H1 (cell line): ENCODE data around the gene SFMBT2. TPM values are rescaled to one million over a fixed set of nuclear protein-coding genes. Genes with fewer than 3 reads are reported as not detected.

Experiments used
- CTCF ChIA-PET: fragments of 300-600 bp; sonication (Branson Sonifier 250); formaldehyde crosslinking; loops from one replicate; lab custom pipeline; 2021; ENCODE audit not compliant: partially characterized antibody; lab: Charles Lee
- POLR2A ChIA-PET: fragments of 300-600 bp; sonication (Branson Sonifier 250); formaldehyde crosslinking; loops from one replicate; lab custom pipeline; 2021; ENCODE audit warnings: inconsistent platforms; ENCODE audit not compliant: partially characterized antibody; lab: Charles Lee
- DNase-seq, 2 experiments: peaks; one replicate each; pipeline versions ENCODE4 v3.0.0 to v3.0.0-alpha.2; 2010 to 2022; ENCODE audit warnings: low spot score in 2 of 2, low read depth in 1 of 2, mixed read lengths in 1 of 2
- FAIRE-seq: peaks from 2 replicates; lab custom pipeline; 2011; peaks lifted over from hg19 to GRCh38; lab: Jason Lieb, UNC
- H2AFZ ChIP-seq: 2 replicates; pipeline ENCODE4 v1.8.1; 2012; ENCODE audit warnings: low read length, inconsistent platforms
- H2AK5ac ChIP-seq: 2 replicates; pipeline ENCODE4 v1.6.1; 2013; ENCODE audit warnings: low read depth, low read length
- H2BK120ac ChIP-seq: replicated peaks from 2 replicates; pipeline ENCODE3; 2013; ENCODE audit warnings: low read depth, low read length, inconsistent platforms
- H2BK12ac ChIP-seq: 2 replicates; pipeline ENCODE4 v1.6.1; 2013; ENCODE audit warnings: low read depth, low read length
- H2BK15ac ChIP-seq: 2 replicates; pipeline ENCODE4 v1.6.1; 2013; ENCODE audit warnings: low read length
- H2BK20ac ChIP-seq: 2 replicates; pipeline ENCODE4 v1.6.1; 2013; ENCODE audit warnings: low read length
- H2BK5ac ChIP-seq: 2 replicates; pipeline ENCODE4 v1.6.1; 2013; ENCODE audit warnings: low read depth, low read length
- H3K14ac ChIP-seq: 2 replicates; pipeline ENCODE4 v1.6.1; 2013; ENCODE audit warnings: inconsistent platforms; ENCODE audit not compliant: insufficient read length
- H3K18ac ChIP-seq: 2 replicates; pipeline ENCODE4 v1.6.1; 2013; ENCODE audit warnings: low read length; ENCODE audit errors: extremely low read depth
- H3K23ac ChIP-seq: 2 replicates; pipeline ENCODE4 v1.6.1; 2013; ENCODE audit warnings: inconsistent platforms; ENCODE audit not compliant: insufficient read length
- H3K23me2 ChIP-seq: 2 replicates; pipeline ENCODE4 v1.6.1; 2013; ENCODE audit warnings: low read depth, low read length
- H3K27ac ChIP-seq: 2 replicates; pipeline ENCODE4 v1.6.1; 2011; ENCODE audit warnings: low read depth, low read length, inconsistent platforms
- H3K27me3 ChIP-seq, 4 experiments: replicated peaks in 1 of 4; 1 replicate in 1 of 4; 2 replicates in 3 of 4; pipeline versions ENCODE4 v1.6.1 to v1.8.1; 2011 to 2013; ENCODE audit warnings: low read length in 3 of 4, mild to moderate bottlenecking in 3 of 4, inconsistent platforms in 2 of 4, mixed read lengths in 2 of 4, moderate library complexity in 1 of 4; ENCODE audit not compliant: control insufficient read depth in 3 of 4, insufficient read depth in 3 of 4; ENCODE audit errors: extremely low read depth in 1 of 4
- H3K36me3 ChIP-seq, 4 experiments: 2 replicates each; pipeline versions ENCODE4 v1.6.1 to v1.8.1; 2011 to 2013; ENCODE audit warnings: mild to moderate bottlenecking in 4 of 4, low read length in 3 of 4, moderate library complexity in 2 of 4, control low read depth in 1 of 4, inconsistent platforms in 1 of 4; ENCODE audit not compliant: insufficient read depth in 4 of 4, control insufficient read depth in 2 of 4
- H3K4ac ChIP-seq: replicated peaks from 2 replicates; pipeline ENCODE3; 2013; ENCODE audit warnings: low read length, low read depth, mixed read lengths, inconsistent platforms; ENCODE audit not compliant: insufficient read length
- H3K4me1 ChIP-seq, 4 experiments: replicated peaks in 1 of 4; 1 replicate in 1 of 4; 2 replicates in 3 of 4; pipeline versions ENCODE4 v1.6.1 to v1.8.1; 2011 to 2013; ENCODE audit warnings: low read length in 3 of 4, inconsistent platforms in 2 of 4, mixed read lengths in 1 of 4; ENCODE audit not compliant: insufficient read depth in 4 of 4, control insufficient read depth in 3 of 4
- H3K4me2 ChIP-seq, 2 experiments: 2 replicates each; pipeline versions ENCODE4 v1.6.1 to v1.8.1; 2011 to 2013; ENCODE audit warnings: low read depth in 2 of 2, low read length in 2 of 2, control low read depth in 1 of 2, inconsistent platforms in 1 of 2, mild to moderate bottlenecking in 1 of 2; ENCODE audit not compliant: insufficient read depth in 1 of 2
- H3K4me3 ChIP-seq, 4 experiments: fragments of 200-600, 300-600 bp in 1 of 4; sonication (generic), shearing (Covaris generic), sonication (Bioruptor Twin) in 1 of 4; 2 replicates each; pipeline versions ENCODE4 v1.5.1 to v1.8.1; 2011 to 2016; ENCODE audit warnings: low read length in 4 of 4, low read depth in 3 of 4, control low read depth in 2 of 4, inconsistent platforms in 2 of 4, mild to moderate bottlenecking in 2 of 4, mixed read lengths in 1 of 4, moderate library complexity in 1 of 4; ENCODE audit not compliant: insufficient read depth in 2 of 4; ENCODE audit errors: extremely low read depth in 1 of 4
- H3K56ac ChIP-seq: replicated peaks from 2 replicates; pipeline ENCODE3; 2013; ENCODE audit warnings: low read depth, mild to moderate bottlenecking, mixed read lengths, low read length, inconsistent platforms; ENCODE audit not compliant: insufficient read length
- H3K79me1 ChIP-seq: 2 replicates; pipeline ENCODE4 v1.6.1; 2013; ENCODE audit warnings: low read depth, low read length, control low read depth
- H3K79me2 ChIP-seq, 2 experiments: 2 replicates each; pipeline versions ENCODE4 v1.6.1 to v1.8.1; 2012 to 2013; ENCODE audit warnings: low read length in 2 of 2, mild to moderate bottlenecking in 2 of 2, inconsistent platforms in 1 of 2; ENCODE audit not compliant: insufficient read depth in 2 of 2, control insufficient read depth in 1 of 2
- H3K9ac ChIP-seq, 4 experiments: replicated peaks in 1 of 4; 1 replicate in 1 of 4; 2 replicates in 3 of 4; pipeline versions ENCODE4 v1.6.1 to v1.8.1; 2011 to 2013; ENCODE audit warnings: low read depth in 3 of 4, low read length in 3 of 4, control low read depth in 2 of 4, mild to moderate bottlenecking in 2 of 4, moderate library complexity in 2 of 4, inconsistent platforms in 1 of 4; ENCODE audit errors: extremely low read depth in 1 of 4
- H3K9me3 ChIP-seq, 2 experiments: 2 replicates each; pipeline versions ENCODE4 v1.6.1 to v1.8.1; 2012 to 2013; ENCODE audit warnings: mild to moderate bottlenecking in 2 of 2, moderate library complexity in 2 of 2, control low read depth in 1 of 2, inconsistent platforms in 1 of 2, low read depth in 1 of 2, low read length in 1 of 2, mixed read lengths in 1 of 2; ENCODE audit not compliant: insufficient read depth in 2 of 2
- H4K20me1 ChIP-seq, 2 experiments: replicated peaks in 1 of 2; 2 replicates each; pipeline versions ENCODE3 to v1.8.1; 2011 to 2013; ENCODE audit warnings: inconsistent platforms in 2 of 2, low read length in 2 of 2, mild to moderate bottlenecking in 1 of 2; ENCODE audit not compliant: insufficient read depth in 2 of 2, control insufficient read depth in 1 of 2
- H4K5ac ChIP-seq: 2 replicates; pipeline ENCODE4 v1.6.1; 2013; ENCODE audit warnings: low read length, low read depth, mixed read lengths, inconsistent platforms; ENCODE audit not compliant: insufficient read length
- H4K8ac ChIP-seq: 2 replicates; pipeline ENCODE4 v1.8.0; 2013; ENCODE audit warnings: mild to moderate bottlenecking, moderate library complexity, low read length, inconsistent platforms; ENCODE audit not compliant: insufficient read depth; ENCODE audit errors: extremely low read depth
- H4K91ac ChIP-seq: replicated peaks from 2 replicates; pipeline ENCODE3; 2013; ENCODE audit warnings: low read length, mixed read lengths, inconsistent platforms; ENCODE audit not compliant: insufficient read length
- ASH2L ChIP-seq: fragments of 200-600, 300-600 bp; sonication (generic); IDR thresholded peaks from one replicate; pipeline ENCODE4 v1.7.1; 2017; ENCODE audit warnings: low read length
- BRCA1 ChIP-seq: IDR thresholded peaks from 2 replicates; pipeline ENCODE4 v1.6.1; 2012; ENCODE audit warnings: low read depth, low read length, improper control_type of control experiment
- CREB1 ChIP-seq: IDR thresholded peaks from 2 replicates; pipeline ENCODE4 v1.6.1; 2012; ENCODE audit warnings: inconsistent platforms
- HDAC2 ChIP-seq, 2 experiments: fragments of 300-600 bp in 1 of 2; sonication (generic) in 1 of 2; IDR thresholded peaks; 2 replicates each; pipeline ENCODE4 v1.6.1; 2011 to 2012; ENCODE audit warnings: low read depth in 2 of 2, low read length in 2 of 2, mild to moderate bottlenecking in 2 of 2, moderate library complexity in 2 of 2, borderline replicate concordance in 1 of 2, inconsistent platforms in 1 of 2
- POLR2A ChIP-seq, 2 experiments: IDR thresholded peaks; 1 replicate in 1 of 2; 2 replicates in 1 of 2; pipeline ENCODE4 v1.6.1; 2011; ENCODE audit warnings: low read depth in 2 of 2, low read length in 2 of 2, mild to moderate bottlenecking in 2 of 2; ENCODE audit errors: control extremely low read depth in 1 of 2
- RAD21 ChIP-seq, 2 experiments: IDR thresholded peaks in 1 of 2; conservative IDR thresholded peaks in 1 of 2; 2 replicates each; pipeline ENCODE4 v1.6.1; 2011; ENCODE audit warnings: low read depth in 2 of 2, low read length in 2 of 2, improper control_type of control experiment in 1 of 2, inconsistent platforms in 1 of 2, mild to moderate bottlenecking in 1 of 2, moderate library complexity in 1 of 2
- RXRA ChIP-seq: IDR thresholded peaks from 2 replicates; pipeline ENCODE4 v1.6.1; 2011; ENCODE audit warnings: low read depth, mild to moderate bottlenecking, low read length, moderate library complexity; ENCODE audit not compliant: insufficient read depth
- SAP30 ChIP-seq: fragments of 300-600 bp; sonication (generic); IDR thresholded peaks from 2 replicates; pipeline ENCODE4 v1.7.1; 2012; ENCODE audit warnings: low read length, moderate library complexity, mild to moderate bottlenecking, inconsistent platforms; ENCODE audit not compliant: insufficient read depth, insufficient replicate concordance
- SIN3A ChIP-seq, 2 experiments: IDR thresholded peaks in 1 of 2; conservative IDR thresholded peaks in 1 of 2; 2 replicates each; pipeline ENCODE4 v1.6.1; 2011 to 2012; ENCODE audit warnings: low read length in 2 of 2, improper control_type of control experiment in 1 of 2, low read depth in 1 of 2, mild to moderate bottlenecking in 1 of 2
- SIRT6 ChIP-seq: IDR thresholded peaks from one replicate; pipeline ENCODE4 v1.7.1; 2012; ENCODE audit warnings: low read length, inconsistent platforms
- SP4 ChIP-seq: IDR thresholded peaks from 2 replicates; pipeline ENCODE4 v1.6.1; 2012; ENCODE audit warnings: low read length, inconsistent platforms
- SUZ12 ChIP-seq: fragments of 200-600 bp; sonication (generic); IDR thresholded peaks from 2 replicates; pipeline ENCODE4 v1.6.1; 2012; ENCODE audit warnings: mild to moderate bottlenecking, inconsistent platforms, low read length, moderate library complexity, mixed read lengths
- TAF1 ChIP-seq: IDR thresholded peaks from 2 replicates; pipeline ENCODE4 v1.6.1; 2011; ENCODE audit warnings: mild to moderate bottlenecking, low read depth, low read length
- TEAD4 ChIP-seq: IDR thresholded peaks from 2 replicates; pipeline ENCODE4 v1.6.1; 2012; ENCODE audit warnings: low read depth, low read length, inconsistent platforms, mixed read lengths
- WGBS, 2 experiments: shearing (Covaris generic) in 1 of 2; methylation state at CpG; one replicate each; pipeline versions ENCODE4 v1.1.6 to v1.1.7; 2013 to 2015; ENCODE audit warnings: low lambda C conversion rate in 2 of 2, mixed read lengths in 2 of 2, inconsistent platforms in 1 of 2, low coverage in 1 of 2, missing lambda C conversion rate in 1 of 2; ENCODE audit not compliant: insufficient replicate concordance in 2 of 2, insufficient coverage in 1 of 2, insufficient read length in 1 of 2; ENCODE audit errors: extremely low coverage in 1 of 2, missing lambda C conversion rate in 1 of 2; 5-methylcytosine and 5-hydroxymethylcytosine counted together
- polyA plus RNA-seq, 7 experiments: library from polyadenylated mRNA; depleted of rRNA in 3 of 7; stranded (reverse) in 5 of 7; unstranded in 2 of 7; fragments of >200 nt in 5 of 7; fragments of 200-250 nt in 2 of 7; gene quantifications; 1 replicate in 5 of 7; 2 replicates in 1 of 7; 4 replicates in 1 of 7; pipeline versions ENCODE4 v1.2.1 to v1.2.3, GENCODE V29; 2011 to 2013; ENCODE audit warnings: missing spikeins in 2 of 7, mixed read lengths in 2 of 7
- total RNA-seq: library from RNA; stranded (reverse); fragmentation: NEBNext Ultra II Directional; extraction: Animal tissue kit (Norgen Biotek cat#: 25700); gene quantifications from 2 replicates; pipeline ENCODE4 v1.2.1, GENCODE V29; 2021

The SFMBT2 gene
- total and polyA plus RNA-seq, 2 of the 8 experiments (the other 6 are each of a cell fraction or from before 2014, with no cell fraction given), result 2.9 to 11.0 TPM

DNA sequence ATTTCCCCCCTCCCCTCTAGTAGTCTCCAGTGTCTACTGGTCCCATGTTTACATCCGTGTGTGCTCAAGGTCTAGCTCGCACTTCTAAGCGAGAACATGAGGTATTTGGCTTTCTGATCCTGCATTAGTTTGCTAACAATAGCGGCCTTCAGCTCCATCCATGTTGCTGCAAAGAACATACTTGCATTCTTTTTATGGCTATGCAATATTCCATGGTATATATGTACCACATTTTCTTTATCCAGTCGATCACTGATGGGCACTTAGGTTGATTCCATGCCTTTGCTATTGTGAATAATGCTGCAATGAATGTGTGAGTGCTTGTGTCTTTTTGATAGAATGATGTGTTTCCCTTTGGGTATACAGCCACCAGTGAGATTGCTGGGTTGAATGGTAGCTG, 160.6 kb downstream of the SFMBT2 start:
- Histone ChIP-seq H3K9me3 (no peaks in the 10 kb centered on the region), H3K4me1 (no peaks in the 10 kb centered on the region), H2BK5ac (no peak overlapping the region), H3K79me1 (peaks cover 2% of the 10 kb centered on the region; the same call in 1 of the 2 replicates), H4K8ac (no peak overlapping the region), H3K27ac (no peak overlapping the region), H3K56ac (no peak overlapping the region), H3K4me3 (no peak overlapping the region), H3K23ac (no peak overlapping the region), H2BK120ac (no peak overlapping the region), H3K4ac (no peak overlapping the region), H4K91ac (no peak overlapping the region), H3K18ac (no peak overlapping the region), H3K14ac (no peak overlapping the region), H3K9ac (no peak overlapping the region), H3K27me3 (no peaks in the 10 kb centered on the region), H4K20me1 (no peaks in the 10 kb centered on the region), H3K36me3 (peaks cover 0 to 5% (median 0%) of the 10 kb centered on the region in 4 experiments; a peak in 3 of 8 replicates), H2BK15ac (no peak overlapping the region), H2BK20ac (no peak overlapping the region), H3K23me2 (no peaks in the 10 kb centered on the region), H2BK12ac (no peak overlapping the region), H3K4me2 (no peak overlapping the region), H3K79me2 (no peaks in the 10 kb centered on the region), H2AK5ac (no peak overlapping the region), H4K5ac (no peak overlapping the region), H2AFZ (no peak overlapping the region)
- TF ChIP-seq CREB1 (no peak), RAD21 (IDR thresholded peaks at IDR 0.05 in 1 of 2, conservative IDR thresholded peaks at IDR 0.05 in 1 of 2; ENCODE audit: low read depth in 2 of 2, low read length in 2 of 2) (no peak), SUZ12 (no peak), POLR2A (IDR thresholded peaks at IDR 0.05; ENCODE audit: control extremely low read depth in 1 of 2, low read depth in 2 of 2, low read length in 2 of 2) (no peak), HDAC2 (IDR thresholded peaks at IDR 0.05; ENCODE audit: borderline replicate concordance in 1 of 2, low read depth in 2 of 2, low read length in 2 of 2) (no peak), SIRT6 (no peak), ASH2L (no peak), SP4 (no peak), SAP30 (no peak), TEAD4 (no peak), RXRA (no peak), BRCA1 (no peak), TAF1 (no peak), SIN3A (conservative IDR thresholded peaks at IDR 0.05 in 1 of 2, IDR thresholded peaks at IDR 0.05 in 1 of 2; ENCODE audit: low read depth in 1 of 2, low read length in 2 of 2) (no peak)
- DNase-seq (no peak), FAIRE-seq (no peak)
- WGBS, 2 experiments, result 92% methylated on average over 5 of the region's 5 CpGs; no CpG with 5 or more reads in 1 of the 2 experiments
- ChIA-PET CTCF (no interaction called here), POLR2A (no interaction called here)
